Body of pancreas (tissue), 4 donors: ENCODE results near the gene GRK4.

Experiments
- CTCF ChIP-seq, 7 experiments: fragments of 450-650 bp in 4 of 7; fragments of 200-600 bp in 3 of 7; sonication (generic) in 3 of 7; IDR thresholded peaks; one replicate each; pipeline ENCODE4 v1.5.1; 2016 to 2019; ENCODE audit warnings: antibody characterized with exemption in 7 of 7
- POLR2A ChIP-seq, 3 donors: fragments of 450-650 bp; IDR thresholded peaks; one replicate each; pipeline ENCODE4 v1.6.1; 2016; ENCODE audit warnings: antibody characterized with exemption in 3 of 3, mild to moderate bottlenecking in 2 of 3

DNA sequence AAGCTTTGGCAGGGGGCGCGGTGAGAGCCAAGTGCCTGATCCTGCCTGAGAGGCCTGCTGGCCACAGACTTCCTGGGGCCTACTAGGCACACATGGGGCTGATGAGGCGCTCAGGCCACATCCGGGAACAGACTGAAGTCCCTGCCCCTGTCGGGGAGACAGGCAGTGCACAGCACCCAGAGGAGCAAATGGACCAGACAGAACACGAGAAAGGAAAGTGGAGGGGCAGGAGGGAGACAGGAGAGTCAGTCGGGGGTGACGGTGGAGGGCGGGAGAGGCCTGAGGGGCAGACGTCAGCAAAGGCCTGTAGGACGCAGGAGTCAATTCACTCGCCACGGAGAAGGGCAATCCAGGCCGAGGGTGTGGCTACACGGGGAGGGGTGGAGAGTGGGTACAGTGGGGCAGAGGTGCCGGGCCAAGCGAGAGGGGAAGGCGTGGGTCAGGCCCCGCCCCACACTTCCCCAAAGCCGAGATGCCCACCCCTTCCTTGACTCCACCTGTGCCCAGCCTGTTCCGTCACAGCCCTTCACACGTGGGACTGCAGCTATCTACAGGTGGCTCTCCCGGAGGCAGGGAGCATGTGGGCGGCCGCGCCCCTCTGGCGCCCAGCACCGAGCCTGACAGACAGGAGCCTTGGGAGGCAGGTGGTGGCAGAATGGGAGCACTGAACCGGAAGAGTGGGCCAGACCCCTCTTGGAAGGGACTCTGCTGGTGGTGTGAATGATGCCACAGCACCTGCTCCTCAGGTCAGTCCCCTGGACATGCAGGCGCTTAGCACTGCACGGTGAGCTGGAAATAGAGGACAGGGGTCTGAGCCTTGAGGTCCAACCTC lies 20.6 kb upstream of the GRK4 start:
- no peak for TF ChIP-seq POLR2A (IDR thresholded peaks at IDR 0.05)
- TF ChIP-seq CTCF (IDR thresholded peaks at IDR 0.05), result no peak
